GM18868 (cell line): ENCODE data around the gene NPM1.
A peak's percentile ranks its signal among the peaks of the same experiment; 100 is the strongest.
"Not testable (repeated sequence)": the region's sequence is repeated elsewhere in the genome, so short reads cannot be mapped to it uniquely, and the experiment has no call there.

ENCODE experiments used
- ATAC-seq: cut with Tn5 transposase; IDR thresholded peaks from one replicate; pipeline ENCODE4 v1.9.1; 2021; ENCODE audit warnings: mild to moderate bottlenecking, moderate library complexity; ENCODE audit not compliant: unreplicated experiment

NPM1 gene

DNA sequence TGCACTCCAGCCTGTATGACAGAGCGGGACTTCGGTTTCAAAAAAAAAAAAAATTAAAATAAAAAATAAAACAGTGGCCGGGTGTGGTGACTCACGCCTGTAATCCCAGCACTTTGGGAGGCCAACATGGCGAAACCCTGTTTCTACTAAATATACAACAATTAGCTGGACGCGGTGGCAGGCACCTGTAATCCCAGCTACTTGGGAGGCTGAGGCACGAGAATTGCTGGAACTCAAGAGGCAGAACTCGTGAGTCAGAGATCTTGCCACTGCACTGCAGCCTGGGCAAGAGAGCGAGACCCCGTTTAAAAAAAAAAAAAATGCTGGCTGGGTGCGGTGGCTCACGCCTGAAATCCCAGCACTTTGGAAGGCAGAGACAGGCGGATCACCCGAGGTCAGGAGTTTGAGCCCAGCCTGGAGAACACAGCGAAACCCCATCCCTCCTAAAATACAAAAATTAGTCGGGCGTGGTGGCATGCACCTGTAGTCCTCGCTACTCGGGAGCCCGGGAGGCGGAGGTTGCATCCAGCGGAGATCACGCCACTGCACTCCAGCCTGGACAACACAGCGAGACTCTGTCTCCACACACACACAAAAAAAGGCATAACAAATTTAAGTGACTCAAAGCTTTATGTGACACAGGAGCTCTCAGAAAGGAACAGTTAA lies 1.5 kb upstream of the NPM1 start:
- no peak for ATAC-seq

DNA sequence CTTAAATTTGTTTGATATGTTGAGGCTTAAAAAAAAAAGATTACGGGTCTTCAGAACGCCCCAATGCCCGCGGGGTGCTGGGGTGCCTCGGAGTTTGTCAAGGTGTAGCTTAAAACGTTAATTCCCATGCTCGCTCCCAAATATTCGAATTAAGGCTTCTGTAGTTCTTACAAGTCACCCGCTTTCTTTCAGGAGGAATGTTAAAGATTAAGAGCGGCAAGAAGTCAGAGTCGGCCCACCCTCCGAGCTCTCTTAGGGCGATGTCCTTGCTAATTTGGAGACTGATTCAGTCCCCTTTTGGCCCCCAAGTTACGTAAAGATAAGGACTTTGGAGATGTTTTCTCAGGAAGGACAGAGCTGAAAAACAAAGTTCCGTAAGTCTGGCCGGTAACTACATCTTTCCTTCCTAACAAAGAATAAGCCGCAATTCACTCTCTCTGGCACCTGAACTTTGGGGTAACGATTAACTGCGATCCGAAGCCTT lies 746 bp upstream of the NPM1 start:
- ATAC-seq: no peak

DNA sequence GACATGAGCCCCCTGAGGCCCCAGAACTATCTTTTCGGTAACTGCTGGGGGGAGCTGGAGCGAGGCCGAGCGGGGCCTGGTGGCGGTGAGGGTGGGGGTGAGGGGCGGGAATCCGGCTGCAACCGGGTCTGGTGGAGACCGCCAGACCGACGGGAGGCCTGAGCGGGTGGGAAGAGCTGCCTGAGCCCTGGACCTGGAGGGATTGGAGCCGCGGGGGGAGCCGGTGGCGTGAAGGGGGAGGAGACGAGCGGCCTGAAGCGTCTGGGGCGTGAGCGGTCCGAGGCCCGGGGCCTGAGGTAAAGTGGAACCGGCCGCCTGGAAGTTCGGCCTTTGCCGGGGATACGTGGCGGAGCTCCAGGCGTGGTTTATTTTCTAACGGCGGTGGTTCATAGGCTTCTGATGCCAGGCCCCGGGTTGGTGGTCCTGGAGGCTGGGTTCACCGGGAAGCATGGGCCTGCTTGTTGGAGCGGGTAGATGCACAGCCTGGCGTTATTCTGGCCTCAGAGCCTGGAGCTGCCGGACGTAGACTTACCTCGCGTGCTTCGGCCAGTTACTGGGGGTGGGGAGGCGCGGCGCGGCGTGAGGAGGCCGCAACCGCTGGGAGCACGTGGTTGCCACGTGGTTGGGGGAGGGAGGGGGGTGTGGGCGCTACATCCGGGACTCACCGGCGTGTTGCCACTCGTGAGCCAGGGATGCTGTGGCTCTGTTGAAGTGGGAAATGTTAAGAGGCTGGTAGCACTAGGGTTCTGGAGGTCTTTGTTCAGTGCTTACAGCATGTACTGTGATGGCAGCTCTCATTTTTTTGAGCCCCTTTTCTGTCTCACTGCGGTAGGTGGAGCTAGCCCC lies 544 bp downstream of the NPM1 start:
- peak; percentile 44 for ATAC-seq

DNA sequence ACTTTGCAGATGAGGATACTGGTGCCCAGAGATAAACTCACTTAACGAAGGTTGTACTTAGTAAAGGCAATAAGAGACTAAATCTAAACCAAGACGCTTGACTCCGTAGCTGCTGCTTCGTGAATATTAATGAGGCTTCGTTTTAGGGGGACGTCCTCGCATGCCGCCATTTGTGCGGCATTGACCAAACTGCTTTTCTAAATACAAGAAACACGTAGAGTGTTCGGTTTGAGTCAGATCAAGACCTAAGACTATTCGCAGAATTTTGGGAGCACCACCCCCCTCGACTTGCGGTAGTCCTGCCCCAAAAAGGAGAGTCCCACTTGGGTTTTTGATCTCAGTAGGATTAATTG lies 1.1 kb downstream of the NPM1 start:
- ATAC-seq: no peak

DNA sequence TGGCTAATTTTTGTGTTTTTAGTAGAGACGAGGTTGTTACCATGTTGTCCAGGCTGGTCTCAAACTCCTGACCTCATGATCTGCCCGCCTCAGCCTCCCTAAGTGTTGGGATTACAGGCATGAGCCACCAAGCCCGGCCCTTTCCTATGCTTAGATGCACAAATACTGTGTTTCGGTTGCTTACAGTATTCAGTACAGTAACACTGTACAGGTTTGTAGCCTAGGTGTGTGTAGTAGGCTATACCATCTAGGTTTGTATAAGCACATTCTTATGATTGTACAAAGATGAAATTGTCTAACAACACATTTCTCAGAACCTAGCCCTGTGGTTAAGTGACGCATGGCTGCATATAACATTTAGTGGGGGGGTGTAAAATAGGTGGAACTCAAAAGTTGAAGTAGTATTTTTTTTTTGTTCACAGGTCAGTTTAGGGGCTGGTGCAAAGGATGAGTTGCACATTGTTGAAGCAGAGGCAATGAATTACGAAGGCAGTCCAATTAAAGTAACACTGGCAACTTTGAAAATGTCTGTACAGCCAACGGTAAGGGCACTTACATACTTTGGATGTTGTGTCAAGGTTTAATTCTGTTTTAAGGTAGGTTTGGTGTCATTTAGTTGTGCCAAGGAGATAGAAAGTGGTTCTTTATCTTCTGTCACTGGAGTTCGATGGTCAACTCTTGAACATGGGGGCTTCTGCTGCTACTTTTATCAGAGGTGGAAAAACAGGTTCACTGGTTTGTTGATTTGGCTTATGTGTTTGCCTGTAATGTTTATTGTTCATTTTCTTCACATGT lies 3.4 kb downstream of the NPM1 start:
- no peak for ATAC-seq

DNA sequence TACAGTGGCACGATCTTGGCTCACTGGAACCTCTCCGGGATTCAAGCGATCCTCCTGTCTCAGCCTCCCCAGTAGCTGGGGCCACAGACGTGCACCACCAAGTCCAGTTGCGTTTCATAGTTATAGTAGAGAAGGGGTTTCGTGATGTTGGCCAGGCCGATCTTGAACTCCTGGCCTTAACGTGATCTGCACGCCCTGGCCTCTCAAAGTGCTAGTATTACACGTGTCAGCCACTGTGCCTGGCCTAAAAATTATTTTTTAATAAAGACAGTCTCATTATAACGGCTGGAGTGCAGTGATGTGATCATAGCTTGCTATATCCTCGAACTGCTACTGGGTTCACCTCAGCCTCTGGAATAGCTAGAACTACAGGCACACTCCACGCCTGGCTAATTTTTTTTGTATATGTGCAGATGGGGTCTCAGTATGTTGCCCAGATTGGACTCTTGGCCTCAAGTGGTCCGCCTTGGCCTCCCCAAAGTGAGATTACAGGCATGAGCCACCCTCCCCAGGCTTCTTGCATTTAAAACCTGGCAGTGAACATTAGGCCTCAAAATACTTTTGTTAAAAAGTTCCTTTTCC lies 4.4 kb downstream of the NPM1 start:
- no peak for ATAC-seq

DNA sequence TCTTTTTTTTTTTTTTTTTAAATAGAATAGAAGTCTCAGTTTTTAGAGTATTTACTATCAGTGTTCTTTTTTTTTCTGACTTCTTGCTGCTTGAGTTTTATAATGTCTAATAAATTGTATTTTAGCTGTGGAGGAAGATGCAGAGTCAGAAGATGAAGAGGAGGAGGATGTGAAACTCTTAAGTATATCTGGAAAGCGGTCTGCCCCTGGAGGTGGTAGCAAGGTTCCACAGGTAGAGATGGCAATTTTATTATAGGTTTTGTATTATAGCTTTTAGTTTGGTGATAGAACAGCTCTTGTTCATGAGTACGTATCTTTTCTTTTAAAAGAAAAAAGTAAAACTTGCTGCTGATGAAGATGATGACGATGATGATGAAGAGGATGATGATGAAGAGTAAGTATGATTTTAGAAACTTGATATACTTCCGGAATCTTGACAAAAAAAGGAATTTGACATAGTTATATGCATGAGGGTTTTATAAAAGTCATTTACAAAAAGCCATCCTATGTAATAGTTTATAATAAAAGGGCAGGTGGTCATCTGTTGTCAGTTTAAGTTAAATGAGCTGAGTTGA lies 5.0 kb downstream of the NPM1 start:
- ATAC-seq: no peak

DNA sequence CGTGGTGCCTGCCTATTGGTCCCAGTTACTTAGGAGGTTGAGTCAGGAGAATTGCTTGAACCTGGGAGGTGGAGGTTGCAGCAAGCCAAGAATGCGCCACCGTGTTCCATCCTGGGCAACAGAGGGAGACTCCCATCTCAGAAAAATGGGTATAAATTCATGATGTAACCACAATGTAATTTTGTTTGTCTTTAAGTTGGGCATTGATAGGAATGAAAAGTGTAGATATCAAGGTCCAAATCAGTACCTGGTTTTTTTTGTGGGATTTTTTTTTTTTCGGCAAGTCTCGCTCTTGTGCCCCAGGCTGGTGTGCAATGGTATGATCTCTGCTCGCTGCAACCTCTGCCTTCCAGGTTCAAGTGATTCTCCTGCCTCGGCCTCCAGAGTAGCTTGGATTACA lies 7.4 kb downstream of the NPM1 start:
- no peak for ATAC-seq

DNA sequence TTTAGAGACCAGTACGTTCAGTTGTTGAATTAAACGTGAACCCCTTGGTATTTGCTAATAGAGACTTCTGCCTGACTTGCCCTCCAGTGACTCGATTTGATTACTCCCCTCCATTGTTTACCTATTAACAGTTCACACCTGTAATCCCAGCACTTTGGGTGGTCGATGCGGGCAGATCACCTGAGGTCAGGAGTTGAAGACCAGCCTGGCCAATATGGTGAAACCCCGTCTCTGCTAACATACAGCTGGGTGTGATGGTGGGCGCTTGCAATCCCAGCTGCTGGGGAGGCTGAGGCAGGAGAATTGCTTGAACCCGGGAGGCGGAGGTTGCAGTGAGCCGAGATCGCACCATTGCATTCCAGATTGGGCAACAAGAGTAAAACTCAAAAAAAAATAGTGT lies 8.9 kb downstream of the NPM1 start:
- not testable (repeated sequence) for ATAC-seq

DNA sequence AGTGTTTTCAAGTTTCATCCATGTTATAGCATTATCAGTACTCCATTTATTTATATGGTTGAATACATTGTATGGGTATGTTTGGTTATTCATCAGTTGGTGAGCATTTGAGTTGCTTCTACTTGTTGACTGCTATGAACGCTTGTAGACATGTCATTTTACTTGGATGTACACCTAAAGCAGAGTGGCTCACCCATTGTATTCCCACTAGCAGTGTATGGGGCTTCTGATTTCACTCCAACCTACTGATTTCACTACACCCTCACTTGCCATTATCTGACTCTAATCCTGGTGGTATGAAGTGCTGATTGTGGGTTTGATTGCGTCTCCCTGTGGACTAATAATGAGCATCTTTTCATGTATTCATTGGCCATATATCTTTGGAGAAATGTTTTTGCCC lies 9.5 kb downstream of the NPM1 start:
- ATAC-seq: no peak

DNA sequence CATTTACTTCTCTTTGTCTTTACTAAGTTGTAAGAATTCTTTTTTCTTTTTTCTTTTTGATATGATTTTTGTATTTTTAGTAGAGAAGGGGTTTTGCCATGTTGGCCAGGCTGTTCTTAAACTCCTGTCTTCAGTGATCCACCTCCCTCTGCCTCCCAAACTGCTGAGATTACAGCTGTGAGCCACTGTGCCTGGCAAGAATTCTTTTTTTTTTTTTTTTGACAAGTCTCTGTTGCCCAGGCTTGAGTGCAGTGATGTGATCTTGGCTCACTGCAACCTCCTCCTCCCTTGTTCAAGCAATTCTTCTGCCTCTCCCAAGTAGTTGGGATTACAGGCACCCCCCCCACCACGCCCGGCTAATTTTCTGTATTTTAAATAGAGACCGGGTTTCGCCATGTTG lies 9.9 kb downstream of the NPM1 start:
- no peak for ATAC-seq

DNA sequence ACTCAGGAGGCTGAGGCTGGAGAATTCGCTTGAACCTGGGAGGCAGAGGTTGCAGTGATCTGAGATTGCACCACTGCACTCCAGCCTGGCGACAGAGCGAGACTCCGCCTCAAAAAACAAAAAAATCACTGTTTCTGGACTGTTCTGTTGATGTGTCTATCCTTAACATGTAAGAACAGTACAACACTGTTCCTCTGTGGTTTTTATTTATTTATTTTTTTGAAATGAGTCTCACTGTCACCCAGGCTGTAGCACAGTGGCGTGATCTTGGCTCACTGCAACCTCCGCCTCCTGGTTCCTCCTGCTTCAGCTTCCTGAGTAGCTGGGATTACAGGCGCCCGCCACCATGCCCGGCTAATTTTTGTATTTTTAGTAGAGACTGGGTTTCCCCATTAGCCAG lies 11.0 kb downstream of the NPM1 start:
- not testable (repeated sequence) for ATAC-seq

DNA sequence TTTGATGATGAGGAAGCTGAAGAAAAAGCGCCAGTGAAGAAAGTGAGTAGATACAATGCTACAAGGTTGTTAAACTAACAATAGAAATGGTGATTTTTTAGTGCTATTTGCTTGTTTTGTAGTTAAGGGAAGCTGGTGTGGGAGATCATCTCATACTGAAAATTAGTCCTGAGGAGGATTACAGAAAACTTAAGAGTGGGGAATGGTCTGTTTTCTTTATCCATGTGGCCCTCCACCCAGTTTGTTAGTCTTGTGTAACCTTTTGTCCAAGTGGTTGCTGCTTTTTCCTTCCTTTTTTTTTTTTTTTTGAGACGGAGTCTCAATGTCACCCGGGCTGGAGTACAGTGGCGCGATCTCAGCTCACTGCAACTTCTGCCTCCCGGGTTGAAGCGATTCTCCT lies 12.5 kb downstream of the NPM1 start:
- ATAC-seq: no peak

DNA sequence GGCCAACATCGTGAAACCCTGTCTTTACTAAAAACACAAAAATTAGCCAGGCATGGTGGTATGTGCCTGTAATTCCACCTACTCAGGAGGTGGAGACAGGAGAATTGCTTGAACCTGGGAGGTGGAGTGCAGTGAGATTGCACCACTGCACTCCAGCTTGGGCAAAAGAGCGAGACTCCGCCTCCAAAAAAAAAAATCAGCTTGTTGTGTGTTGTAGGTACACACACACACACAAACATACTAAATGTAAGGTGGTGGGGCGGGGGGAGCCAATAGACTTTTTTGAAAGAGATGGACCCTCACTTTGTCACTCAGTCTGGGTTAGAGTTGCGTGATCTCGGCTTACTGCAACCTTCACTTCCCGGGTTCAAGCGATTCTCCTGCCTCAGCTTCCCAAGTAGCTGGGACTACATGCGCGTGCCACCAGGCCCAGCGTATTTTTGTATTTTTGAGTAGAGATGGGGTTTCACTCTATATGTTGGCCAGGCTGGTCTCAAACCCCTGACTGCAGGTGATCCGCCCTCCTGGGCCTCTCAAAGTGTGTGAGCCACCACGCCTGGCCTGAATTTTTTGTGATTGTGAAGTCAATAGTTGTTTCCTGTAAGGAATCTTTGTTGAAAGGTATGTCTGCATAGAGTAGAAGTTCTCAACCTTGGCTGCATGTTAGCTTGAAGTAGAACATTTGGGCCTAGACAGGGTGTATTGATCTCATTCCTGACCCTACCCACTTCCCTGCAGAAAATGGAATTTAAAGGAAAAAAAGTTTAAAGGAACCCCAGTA lies 13.7 kb downstream of the NPM1 start:
- ATAC-seq: no peak

DNA sequence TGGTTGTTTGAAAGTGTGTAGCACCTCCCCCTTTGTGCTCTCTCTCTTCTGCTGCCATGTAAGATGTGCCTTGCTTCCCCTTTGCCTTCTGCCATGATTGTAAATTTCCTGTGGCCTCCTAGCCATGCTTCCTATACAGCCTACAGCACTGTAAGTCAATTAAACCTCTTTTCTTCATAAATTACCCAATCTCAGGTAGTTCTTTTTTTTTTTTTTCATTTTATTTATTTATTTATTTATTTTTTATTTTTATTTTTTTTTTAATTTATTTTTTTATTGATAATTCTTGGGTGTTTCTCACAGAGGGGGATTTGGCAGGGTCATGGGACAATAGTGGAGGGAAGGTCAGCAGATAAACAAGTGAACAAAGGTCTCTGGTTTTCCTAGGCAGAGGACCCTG lies 15.1 kb downstream of the NPM1 start:
- not testable (repeated sequence) for ATAC-seq

DNA sequence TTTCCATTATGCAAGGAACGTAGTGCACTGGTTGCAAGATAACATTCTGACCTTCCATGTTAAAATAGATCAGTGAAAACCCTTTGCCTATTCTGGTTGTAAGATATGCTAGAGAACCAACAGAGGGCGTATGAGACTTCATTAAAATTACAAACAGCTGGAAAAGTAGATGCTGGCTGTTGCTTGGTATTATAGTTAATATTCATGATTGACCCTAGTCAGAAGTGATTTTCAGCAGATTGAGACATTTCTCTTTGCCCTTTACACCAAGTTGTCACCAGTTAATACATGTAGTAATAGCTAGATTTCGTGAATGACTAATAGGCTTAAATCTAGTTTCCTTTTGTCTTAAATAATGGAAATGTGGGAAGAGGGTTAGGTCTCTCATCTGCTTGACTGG lies 18.0 kb downstream of the NPM1 start:
- ATAC-seq: no peak

DNA sequence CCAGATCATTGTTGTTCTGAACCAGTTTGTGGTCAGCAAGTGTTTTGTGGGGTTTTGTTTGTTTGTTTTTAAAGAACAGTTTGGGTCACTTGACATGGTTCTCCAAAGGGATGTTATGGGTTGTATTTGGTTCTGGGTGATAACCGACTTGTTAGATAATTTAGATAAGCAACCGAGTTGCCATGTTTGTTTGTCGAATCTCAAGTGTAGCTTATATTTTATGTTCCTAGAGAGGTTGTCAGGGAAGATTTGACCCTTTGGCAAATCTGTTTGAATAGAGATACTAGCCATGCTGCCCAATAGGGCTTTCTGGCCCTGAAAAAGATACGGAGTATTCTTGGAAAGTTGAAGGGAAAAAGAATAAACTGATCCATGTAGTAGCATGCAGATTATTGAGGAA lies 19.6 kb downstream of the NPM1 start:
- ATAC-seq: no peak

DNA sequence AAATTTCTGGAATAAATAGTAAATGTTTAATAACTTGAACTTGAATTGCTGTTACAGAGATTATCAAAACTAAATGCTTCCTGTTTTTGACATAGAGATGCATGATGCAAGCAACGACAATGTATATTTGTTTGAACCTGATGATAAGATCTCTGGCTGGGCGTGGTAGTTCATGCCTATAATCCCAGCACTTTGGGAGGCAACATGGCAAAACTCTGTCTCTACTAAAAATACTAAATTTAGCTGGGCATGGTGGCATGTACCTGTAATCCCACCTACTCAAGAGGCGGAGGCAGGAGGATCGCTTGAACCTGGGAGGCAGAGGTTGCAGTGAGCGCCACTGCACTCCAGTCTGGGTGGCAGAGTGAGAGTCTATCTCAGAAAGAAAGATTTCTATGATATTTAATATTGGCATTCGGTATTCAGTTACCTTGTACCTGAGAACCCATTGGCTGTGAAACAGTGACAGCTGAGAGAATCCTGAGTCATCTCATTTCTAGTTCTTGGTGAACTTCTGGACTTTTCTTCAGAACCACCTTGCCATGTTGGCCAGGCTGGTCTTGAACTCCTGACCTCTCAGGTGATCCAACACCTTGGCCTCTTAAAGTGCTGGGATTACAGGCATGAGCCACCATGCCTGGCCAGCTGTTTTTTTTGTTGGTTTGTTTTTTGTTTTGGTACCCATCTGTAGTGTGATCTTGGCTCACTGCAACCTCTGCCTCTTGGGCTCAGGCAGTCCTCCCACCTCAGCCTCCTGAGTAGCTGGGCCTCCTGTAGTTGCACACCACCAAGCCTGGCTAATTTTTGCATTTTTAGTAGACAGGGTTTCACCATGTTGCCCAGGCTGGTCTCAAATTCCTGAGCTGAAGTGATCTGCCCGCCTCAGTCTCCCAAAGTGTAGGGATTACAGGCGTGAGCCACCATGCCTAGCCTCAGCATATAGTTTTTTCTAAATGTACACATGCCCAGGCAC lies 21.8 kb downstream of the NPM1 start:
- ATAC-seq: no peak

DNA sequence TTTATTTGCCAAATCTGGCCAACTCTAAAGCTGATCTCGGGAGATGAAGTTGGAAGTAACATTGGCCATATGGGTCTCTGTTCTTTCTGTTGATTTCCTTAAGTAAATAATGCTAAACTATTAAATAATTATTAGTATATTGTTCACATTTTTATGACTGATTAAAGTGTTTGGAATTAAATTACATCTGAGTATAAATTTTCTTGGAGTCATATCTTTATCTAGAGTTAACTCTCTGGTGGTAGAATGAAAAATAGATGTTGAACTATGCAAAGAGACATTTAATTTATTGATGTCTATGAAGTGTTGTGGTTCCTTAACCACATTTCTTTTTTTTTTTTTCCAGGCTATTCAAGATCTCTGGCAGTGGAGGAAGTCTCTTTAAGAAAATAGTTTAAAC lies 22.5 kb downstream of the NPM1 start:
- ATAC-seq: no peak
